RWPE1 (cell line): Measurements from ENCODE around the gene SOWAHD.
A peak's percentile ranks its signal among the peaks of the same experiment; 100 is the strongest.

Source experiments
- CTCF ChIA-PET: fragments of 350-600 bp; sonication (Branson Sonifier 250); formaldehyde crosslinking; extraction: SDS; loops from one replicate; lab custom pipeline; 2021; lab: Yijun Ruan, JAX
- POLR2A ChIA-PET: fragments of 400-600 bp; formaldehyde crosslinking; extraction: SDS; loops from one replicate; lab custom pipeline; 2020; ENCODE audit warnings: antibody characterized with exemption; ENCODE audit not compliant: low non-redundant PET; lab: Yijun Ruan, JAX
- DNase-seq: peaks from one replicate; pipeline ENCODE4 v3.0.0; 2012; ENCODE audit warnings: low spot score
- H3K27ac ChIP-seq: fragments of 450-650 bp; 2 replicates; pipeline ENCODE4 v1.5.1; 2017
- TF ChIP-seq, protein P1 (sequence below): fragments of 450-650 bp; conservative IDR thresholded peaks from 2 replicates; pipeline ENCODE4 v1.5.1; 2017; ENCODE audit warnings: low read depth, mild to moderate bottlenecking

SOWAHD gene, protein sequence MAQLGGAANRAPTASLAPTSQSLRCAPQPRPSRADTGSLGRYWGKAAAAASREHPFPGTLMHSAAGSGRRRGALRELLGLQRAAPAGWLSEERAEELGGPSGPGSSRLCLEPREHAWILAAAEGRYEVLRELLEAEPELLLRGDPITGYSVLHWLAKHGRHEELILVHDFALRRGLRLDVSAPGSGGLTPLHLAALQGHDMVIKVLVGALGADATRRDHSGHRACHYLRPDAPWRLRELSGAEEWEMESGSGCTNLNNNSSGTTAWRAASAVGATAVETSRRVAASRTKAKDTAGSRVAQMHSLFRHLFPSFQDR

DNA sequence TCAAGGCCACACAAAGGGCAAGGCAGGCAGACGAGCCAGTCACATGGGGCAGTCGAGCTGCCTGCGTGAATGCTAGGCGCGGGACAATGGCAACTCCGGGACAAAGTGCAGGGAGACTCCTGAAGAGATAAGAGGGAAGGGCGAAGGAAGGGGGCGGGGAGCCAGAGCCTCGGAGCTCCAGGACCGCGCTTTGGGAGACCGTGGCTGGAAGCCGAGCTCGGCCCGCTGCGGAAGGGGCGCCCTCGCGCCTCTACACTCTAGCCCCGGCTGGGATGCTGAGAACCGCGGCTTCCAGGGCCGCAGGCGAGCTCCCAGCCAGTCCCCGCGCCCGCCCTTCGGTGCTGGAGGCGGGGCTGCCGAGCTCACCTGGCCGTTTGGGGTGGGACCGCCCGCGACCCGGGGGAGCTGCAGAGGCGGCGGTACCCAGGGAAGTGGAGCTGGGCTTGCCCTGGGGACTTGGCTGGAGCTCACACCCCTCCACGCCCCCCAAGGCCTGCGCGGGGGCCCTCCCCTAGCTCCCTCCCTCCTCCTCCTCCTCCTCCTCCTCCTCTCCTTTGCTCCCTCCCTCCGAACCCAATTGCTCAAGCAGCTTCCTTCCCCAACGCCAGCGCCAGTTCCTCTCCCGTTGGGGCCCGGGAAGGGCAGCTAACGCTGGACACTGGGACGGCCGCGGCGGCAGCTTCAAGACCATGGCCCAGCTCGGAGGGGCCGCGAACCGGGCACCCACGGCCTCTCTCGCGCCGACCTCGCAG is at the start of gene SOWAHD:
Gene SOWAHD, plus strand, starts transcription at position 610 of the 752 bp plus-strand sequence. Its CDS starts 80 bp downstream, at position 690.
- CTCF ChIA-PET = interaction anchor here (0.7 to 1.3 kb wide), 3 partner anchors 22 to 127 kb away, joined by 3 to 5 read pairs (median 3); no protein-coding TSS in a partner anchor
- POLR2A ChIA-PET = interaction anchor here (1.1 kb wide), 1 partner anchor 152 kb away, joined by 3 read pairs; no protein-coding TSS in a partner anchor
- peak; percentile 20 for DNase-seq
- TF ChIP-seq, protein P1, sequence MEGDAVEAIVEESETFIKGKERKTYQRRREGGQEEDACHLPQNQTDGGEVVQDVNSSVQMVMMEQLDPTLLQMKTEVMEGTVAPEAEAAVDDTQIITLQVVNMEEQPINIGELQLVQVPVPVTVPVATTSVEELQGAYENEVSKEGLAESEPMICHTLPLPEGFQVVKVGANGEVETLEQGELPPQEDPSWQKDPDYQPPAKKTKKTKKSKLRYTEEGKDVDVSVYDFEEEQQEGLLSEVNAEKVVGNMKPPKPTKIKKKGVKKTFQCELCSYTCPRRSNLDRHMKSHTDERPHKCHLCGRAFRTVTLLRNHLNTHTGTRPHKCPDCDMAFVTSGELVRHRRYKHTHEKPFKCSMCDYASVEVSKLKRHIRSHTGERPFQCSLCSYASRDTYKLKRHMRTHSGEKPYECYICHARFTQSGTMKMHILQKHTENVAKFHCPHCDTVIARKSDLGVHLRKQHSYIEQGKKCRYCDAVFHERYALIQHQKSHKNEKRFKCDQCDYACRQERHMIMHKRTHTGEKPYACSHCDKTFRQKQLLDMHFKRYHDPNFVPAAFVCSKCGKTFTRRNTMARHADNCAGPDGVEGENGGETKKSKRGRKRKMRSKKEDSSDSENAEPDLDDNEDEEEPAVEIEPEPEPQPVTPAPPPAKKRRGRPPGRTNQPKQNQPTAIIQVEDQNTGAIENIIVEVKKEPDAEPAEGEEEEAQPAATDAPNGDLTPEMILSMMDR = no peak
- no peak within 1 kb of the TSS for H3K27ac ChIP-seq

GRCh38 chrX:119708936-119709335 is 49.5 kb upstream of the SOWAHD start:
- no peak overlapping the region for H3K27ac ChIP-seq
- no peak for DNase-seq
- CTCF ChIA-PET = no interaction called here
- POLR2A ChIA-PET = interaction anchor here (0.6 kb wide), 1 partner anchor 16 kb away, joined by 3 read pairs; the partner anchor contains the start of gene SEPTIN6
- TF ChIP-seq, protein P1 = no peak

- TF ChIP-seq, protein P1 = no peak
- CTCF ChIA-PET = interaction anchor here (0.8 kb wide), 1 partner anchor 416 kb away, joined by 3 read pairs; no protein-coding TSS in a partner anchor
- POLR2A ChIA-PET = no interaction called here
- no peak for DNase-seq
- no peak overlapping the region for H3K27ac ChIP-seq
Observed at GRCh38 chrX:119709630-119710029, 48.8 kb upstream of the SOWAHD start.

DNA sequence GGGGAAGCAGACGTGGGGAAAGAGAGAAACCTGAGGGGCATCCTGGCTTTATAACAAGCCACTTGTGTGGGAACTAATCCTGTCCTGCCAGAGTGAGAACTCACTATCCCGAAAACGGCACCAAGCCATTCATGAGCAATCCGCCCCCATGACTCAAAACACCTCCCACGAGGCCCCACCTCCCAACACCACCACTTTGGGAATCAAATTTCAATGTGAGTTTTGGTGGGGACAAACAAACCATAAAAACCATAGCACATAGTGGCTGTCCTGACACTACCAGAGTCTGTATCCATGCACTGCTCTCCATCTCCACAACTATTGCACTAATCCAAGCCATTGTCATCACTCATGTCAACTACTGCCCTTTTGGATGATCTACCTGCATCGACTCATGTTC is 36.9 kb upstream of the SOWAHD start:
- H3K27ac ChIP-seq = no peak overlapping the region
- POLR2A ChIA-PET = no interaction called here
- TF ChIP-seq, protein P1 = no peak
- CTCF ChIA-PET = no interaction called here
- no peak for DNase-seq

DNA sequence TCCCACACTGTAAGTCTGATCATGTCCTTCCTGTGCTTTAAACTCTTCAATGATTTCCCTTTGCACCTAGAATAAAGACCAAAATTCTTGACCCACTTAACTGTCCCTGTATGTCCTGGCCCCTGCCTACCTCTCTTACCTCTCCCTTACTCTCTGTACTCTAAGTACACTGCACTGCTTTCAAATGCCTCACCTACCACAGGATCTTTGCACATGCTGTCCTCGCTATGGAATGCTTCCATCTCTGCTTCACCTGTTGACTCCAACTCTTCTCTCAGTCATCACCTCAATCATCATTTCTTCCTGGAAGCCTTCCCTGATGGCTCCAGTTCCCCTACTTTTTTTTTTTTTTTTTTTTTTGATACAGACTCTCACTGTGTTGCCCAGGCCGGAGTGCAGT is 36.5 kb upstream of the SOWAHD start:
- no peak for DNase-seq
- CTCF ChIA-PET = no interaction called here
- TF ChIP-seq, protein P1 = no peak
- no peak overlapping the region for H3K27ac ChIP-seq
- POLR2A ChIA-PET = no interaction called here

GRCh38 chrX:119726900-119727555 is 31.4 kb upstream of the SOWAHD start:
- H3K27ac ChIP-seq = no peak overlapping the region
- TF ChIP-seq, protein P1 = no peak
- no peak for DNase-seq
- ChIA-PET POLR2A (interaction anchor here (0.7 kb wide), 1 partner anchor 149 kb away, joined by 5 read pairs; no protein-coding TSS in a partner anchor), CTCF (interaction anchor here (0.6 kb wide), 1 partner anchor 18 kb away, joined by 3 read pairs; no protein-coding TSS in a partner anchor)
